Esophagus mucosa (tissue), 1 donor: Measurements from ENCODE around the gene PPIE. TPM values are rescaled to one million over a fixed set of nuclear protein-coding genes. Genes with fewer than 3 reads are reported as not detected.

Source experiments
- ATAC-seq: fragments of 200-7000 bp; cut with Tn5 transposase; one replicate; pipeline ENCODE4 v1.9.1; 2020
- total RNA-seq: library from RNA; stranded (reverse); gene quantifications from one replicate; pipeline ENCODE4 v1.2.4, GENCODE V29; 2023
- donor health status: DM: yes; HTN: yes; CAD: no.

PPIE gene
- total RNA-seq, result 43.8 TPM

GRCh38 chr1:39738622-39739366, at the start of gene PPIE:
TSS of gene PPIE (plus strand) at chr1:39738882. CDS start at chr1:39738901, 19 bp downstream.
- peak; percentile 98 for ATAC-seq

GRCh38 chr1:39689214-39689613, 49.5 kb upstream of the PPIE start:
- ATAC-seq, result no peak

GRCh38 chr1:39689635-39690034, 49.0 kb upstream of the PPIE start:
- ATAC-seq, result no peak

- ATAC-seq, result no peak
These were observed 48.5 kb upstream of the PPIE start for GRCh38 chr1:39690225-39690624.

- ATAC-seq, result no peak
These were observed 47.8 kb upstream of the PPIE start for GRCh38 chr1:39690794-39691382.

- ATAC-seq, result peak; percentile 90
These were observed 47.1 kb upstream of the PPIE start, which contains the start of gene HPCAL4 for GRCh38 chr1:39691383-39692151. TSS of gene HPCAL4 (minus strand) at chr1:39691433. CDS start at chr1:39684603, 6,830 bp downstream.

GRCh38 chr1:39692152-39693074, 46.3 kb upstream of the PPIE start:
- no peak for ATAC-seq

GRCh38 chr1:39694026-39694425, 44.7 kb upstream of the PPIE start:
- ATAC-seq, result peak; percentile 27

GRCh38 chr1:39695016-39695415, 43.7 kb upstream of the PPIE start:
- no peak for ATAC-seq

GRCh38 chr1:39696448-39696847, 42.2 kb upstream of the PPIE start:
- no peak for ATAC-seq

- ATAC-seq, result no peak
These were observed 40.1 kb upstream of the PPIE start for GRCh38 chr1:39698568-39698967.

GRCh38 chr1:39699419-39699818, 39.3 kb upstream of the PPIE start:
- no peak for ATAC-seq

GRCh38 chr1:39700348-39700747, 38.3 kb upstream of the PPIE start:
- ATAC-seq, result no peak

- no peak for ATAC-seq
These were observed 37.6 kb upstream of the PPIE start for GRCh38 chr1:39701049-39701439.

GRCh38 chr1:39704757-39705156, 33.9 kb upstream of the PPIE start:
- no peak for ATAC-seq

- ATAC-seq, result no peak
These were observed 31.2 kb upstream of the PPIE start for GRCh38 chr1:39707506-39707905.

- ATAC-seq, result no peak
These were observed 27.3 kb upstream of the PPIE start for GRCh38 chr1:39711104-39711965.

GRCh38 chr1:39711966-39712340, 26.7 kb upstream of the PPIE start:
- no peak for ATAC-seq

GRCh38 chr1:39713557-39713956, 25.1 kb upstream of the PPIE start:
- ATAC-seq, result no peak

GRCh38 chr1:39717809-39718208, 20.9 kb upstream of the PPIE start:
- no peak for ATAC-seq
